HEK293 (cell line): ENCODE measurements around the gene PKN1.

Source experiments
- SETDB1 ChIP-seq: IDR thresholded peaks from one replicate; pipeline ENCODE4 v1.6.1; 2017; ENCODE audit warnings: mild to moderate bottlenecking, low read length, moderate library complexity, mixed read lengths; ENCODE audit not compliant: insufficient read length
- ZBTB7A ChIP-seq: fragments of 450-650 bp; formaldehyde crosslinking; IDR thresholded peaks from 2 replicates; pipeline ENCODE4 v1.5.1; 2016; ENCODE audit warnings: low read depth, missing biosample characterization, missing genetic modification characterization
- ZNF274 ChIP-seq, 2 experiments: fragments of 200-500 bp in 1 of 2; fragments of 450-650 bp in 1 of 2; sonication (Bioruptor generic) in 1 of 2; formaldehyde crosslinking in 1 of 2; IDR thresholded peaks; 2 replicates each; pipeline versions ENCODE4 v1.5.1 to v1.6.1; 2014 to 2016; ENCODE audit warnings: borderline replicate concordance in 1 of 2, inconsistent platforms in 1 of 2, low read length in 1 of 2, missing biosample characterization in 1 of 2, missing genetic modification characterization in 1 of 2
- ZNF280C ChIP-seq: fragments of 450-650 bp; formaldehyde crosslinking; IDR thresholded peaks from 2 replicates; pipeline ENCODE4 v1.5.1; 2016; ENCODE audit warnings: missing biosample characterization, missing genetic modification characterization

GRCh38 chr19:14440049-14440448 is 6.9 kb downstream of the PKN1 start:
- TF ChIP-seq SETDB1 (no peak), ZBTB7A (tag by site-specific recombination) (no peak), ZNF280C (tag by site-specific recombination) (no peak), ZNF274 (IDR thresholded peaks at IDR 0.05; ENCODE audit: low read length) (no peak), ZNF274 (tag by site-specific recombination; IDR thresholded peaks at IDR 0.05; ENCODE audit: borderline replicate concordance) (no peak)
